Measurements from ENCODE around the gene SLC37A3.

The SLC37A3 gene

GRCh38 chr7:140389445-140389844 is 8.9 kb downstream of the SLC37A3 start:
- TF ChIP-seq CTCF (IDR thresholded peaks at IDR 0.05; ENCODE audit: control insufficient read depth, insufficient read depth, low read depth, low read length, missing control alignments) = no peak

GRCh38 chr7:140384894-140385545 is 13.3 kb downstream of the SLC37A3 start:
- DNase-seq (ENCODE audit: low read depth) = no peak
- H3K4me3 ChIP-seq (ENCODE audit: control insufficient read depth, low read depth, low read length) = no peak overlapping the region
- no peak for TF ChIP-seq CTCF (IDR thresholded peaks at IDR 0.05; ENCODE audit: control insufficient read depth, insufficient read depth, low read depth, low read length, missing control alignments)

More at GRCh38 chr7:140389445-140389844, 8.9 kb downstream of the SLC37A3 start:
- no peak for DNase-seq (ENCODE audit: low read depth)
- no peak overlapping the region for H3K4me3 ChIP-seq (ENCODE audit: control insufficient read depth, low read depth, low read length)

GRCh38 chr7:140383954-140384713 is 14.2 kb downstream of the SLC37A3 start:
- no peak overlapping the region for H3K4me3 ChIP-seq (ENCODE audit: control insufficient read depth, low read depth, low read length)
- DNase-seq (ENCODE audit: low read depth) = no peak
- no peak for TF ChIP-seq CTCF (IDR thresholded peaks at IDR 0.05; ENCODE audit: control insufficient read depth, insufficient read depth, low read depth, low read length, missing control alignments)

GRCh38 chr7:140375892-140376730 is 22.2 kb downstream of the SLC37A3 start:
- DNase-seq (ENCODE audit: low read depth) = no peak
- no peak overlapping the region for H3K4me3 ChIP-seq (ENCODE audit: control insufficient read depth, low read depth, low read length)
- TF ChIP-seq CTCF (IDR thresholded peaks at IDR 0.05; ENCODE audit: control insufficient read depth, insufficient read depth, low read depth, low read length, missing control alignments) = no peak

- H3K4me3 ChIP-seq (ENCODE audit: control insufficient read depth, low read depth, low read length) = no peak overlapping the region
- no peak for TF ChIP-seq CTCF (IDR thresholded peaks at IDR 0.05; ENCODE audit: control insufficient read depth, insufficient read depth, low read depth, low read length, missing control alignments)
- DNase-seq (ENCODE audit: low read depth) = no peak
Measured at GRCh38 chr7:140375323-140375722, 23.0 kb downstream of the SLC37A3 start.

GRCh38 chr7:140369294-140369693 is 29.0 kb downstream of the SLC37A3 start:
- TF ChIP-seq CTCF (IDR thresholded peaks at IDR 0.05; ENCODE audit: control insufficient read depth, insufficient read depth, low read depth, low read length, missing control alignments) = no peak

More at GRCh38 chr7:140369294-140369693, 29.0 kb downstream of the SLC37A3 start:
- DNase-seq (ENCODE audit: low read depth) = no peak
- H3K4me3 ChIP-seq (ENCODE audit: control insufficient read depth, low read depth, low read length) = no peak overlapping the region
